ENCODE measurements around the gene FANCE.
A peak's percentile ranks its signal among the peaks of the same experiment; 100 is the strongest.
"Not testable (repeated sequence)": the region's sequence is repeated elsewhere in the genome, so short reads cannot be mapped to it uniquely, and the experiment has no call there.

The FANCE gene

DNA sequence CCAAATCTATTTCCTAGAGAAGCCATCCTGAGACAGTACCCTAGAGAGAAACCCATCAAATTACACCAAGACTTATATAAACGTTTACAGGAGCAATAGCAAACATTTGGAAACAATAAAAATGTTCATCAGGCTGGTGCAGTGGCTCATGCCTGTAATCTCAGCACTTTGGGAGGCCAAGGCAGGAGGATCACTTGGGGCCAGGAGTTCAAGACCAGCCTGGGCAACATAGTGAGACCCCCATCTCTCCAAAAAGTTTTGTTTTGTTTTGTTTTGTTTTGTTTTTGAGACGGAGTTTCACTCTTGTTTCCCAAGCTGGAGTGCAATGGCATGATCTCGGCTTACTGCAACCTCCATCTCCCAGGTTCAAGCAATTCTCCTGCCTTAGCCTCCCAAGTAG lies 19.4 kb upstream of the FANCE start:
- DNase-seq (ENCODE audit: low spot score): not testable (repeated sequence)

DNA sequence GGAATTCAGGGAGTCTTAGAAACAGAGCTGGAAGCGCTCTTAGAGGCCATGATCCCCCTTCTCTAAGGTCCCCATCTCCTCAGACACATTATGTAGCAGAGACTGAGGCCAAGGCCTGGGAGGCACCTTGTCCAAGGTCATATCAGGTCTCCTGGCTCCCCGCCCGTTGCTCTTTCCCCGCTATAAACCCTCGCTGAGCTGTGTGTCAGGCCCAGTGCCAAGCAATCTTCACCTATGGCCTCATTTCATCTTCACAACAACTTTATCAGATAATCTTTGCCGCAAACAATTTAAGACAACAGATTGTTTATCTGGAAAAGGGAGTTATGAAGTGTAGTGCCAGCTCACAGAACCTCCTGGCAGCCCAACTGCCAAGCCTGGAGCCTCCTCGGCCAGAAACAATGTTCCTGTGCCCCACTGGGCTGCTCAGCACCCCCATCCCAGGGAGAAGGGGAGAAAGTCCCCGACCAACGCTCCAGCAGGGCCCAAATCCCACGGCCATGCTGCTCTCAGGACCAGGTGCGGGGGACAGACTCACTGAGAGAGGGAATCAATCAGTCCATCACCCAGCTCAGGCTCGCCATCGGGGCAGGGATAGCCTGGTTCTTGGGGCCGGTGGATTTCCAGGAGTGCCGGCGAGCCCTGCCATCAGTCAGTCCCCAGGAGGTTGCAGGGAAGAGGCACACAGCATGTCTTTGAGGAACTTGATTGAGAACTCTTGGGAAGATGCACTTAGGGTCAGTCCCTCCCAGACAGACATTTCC lies 16.9 kb upstream of the FANCE start:
- DNase-seq (ENCODE audit: low spot score): no peak

DNA sequence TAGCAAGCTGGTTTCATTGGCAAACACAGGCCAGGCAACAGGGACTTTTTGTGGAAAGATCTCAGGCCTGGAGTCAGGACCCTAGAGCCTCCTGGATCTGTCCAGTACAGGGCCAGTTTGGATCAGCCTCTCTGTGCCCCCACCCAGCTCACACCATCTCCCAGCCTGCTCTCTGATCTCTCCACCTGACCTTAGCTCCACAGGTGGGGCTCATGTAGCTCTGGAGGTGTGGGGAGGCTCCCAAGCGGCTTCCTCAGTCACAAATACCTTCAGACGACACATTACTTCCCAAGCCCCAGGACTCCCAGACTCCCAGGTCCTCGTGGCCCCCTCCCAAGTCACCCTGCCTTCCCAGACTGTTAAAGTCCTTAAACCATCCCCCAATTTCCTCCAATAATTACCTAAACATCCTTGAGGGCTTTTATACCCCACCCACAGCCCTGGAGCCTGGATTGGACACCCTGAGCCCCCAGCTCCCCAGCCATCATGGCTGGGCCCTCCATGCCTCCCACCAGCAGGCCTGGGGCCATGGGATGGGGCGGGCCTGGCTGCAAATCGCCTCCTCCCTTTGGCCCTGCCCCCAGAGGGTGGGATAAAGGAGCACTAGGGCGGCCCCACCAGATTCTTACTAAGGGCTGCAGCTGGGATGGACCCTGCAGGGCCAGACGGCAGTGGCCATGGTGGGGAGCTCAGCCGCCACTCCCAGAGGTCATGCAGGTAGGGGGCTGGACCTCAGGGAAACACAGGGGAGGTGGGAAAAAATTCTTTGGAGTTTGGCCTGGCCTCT lies 15.9 kb upstream of the FANCE start:
- DNase-seq (ENCODE audit: low spot score): no peak

DNA sequence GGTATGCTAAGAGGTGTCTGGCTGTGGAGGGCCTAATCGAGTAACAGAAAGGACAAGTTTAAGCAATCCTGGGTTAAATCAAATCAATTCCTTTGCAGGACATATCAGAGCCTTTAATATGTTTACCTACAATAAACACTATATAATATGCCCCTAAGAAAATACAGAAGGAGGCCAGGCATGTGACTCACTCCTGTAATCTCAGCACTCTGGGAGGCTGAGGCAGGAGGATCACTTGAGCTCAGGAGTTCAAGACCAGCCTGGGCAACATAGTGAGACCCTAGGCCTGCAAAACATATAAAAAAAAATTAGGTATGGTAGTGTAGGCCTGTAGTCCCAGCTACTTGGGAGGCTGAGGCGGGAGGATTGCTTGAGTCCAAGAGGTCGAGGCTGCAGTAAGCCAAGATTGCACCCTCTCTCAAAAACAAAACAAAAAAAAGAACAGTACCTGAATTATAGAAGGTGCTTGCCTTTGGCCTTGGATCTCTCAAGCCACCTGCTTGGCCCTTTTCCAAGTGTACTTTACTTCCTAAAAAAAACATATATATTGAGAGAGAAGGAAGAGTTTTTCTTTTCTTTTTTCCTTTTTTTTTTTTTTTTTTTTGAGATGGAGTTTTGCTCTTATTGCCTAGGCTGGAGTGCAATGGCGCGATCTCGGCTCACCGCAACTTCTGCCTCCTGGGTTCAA lies 13.6 kb upstream of the FANCE start:
- not testable (repeated sequence) for DNase-seq (ENCODE audit: low spot score)

DNA sequence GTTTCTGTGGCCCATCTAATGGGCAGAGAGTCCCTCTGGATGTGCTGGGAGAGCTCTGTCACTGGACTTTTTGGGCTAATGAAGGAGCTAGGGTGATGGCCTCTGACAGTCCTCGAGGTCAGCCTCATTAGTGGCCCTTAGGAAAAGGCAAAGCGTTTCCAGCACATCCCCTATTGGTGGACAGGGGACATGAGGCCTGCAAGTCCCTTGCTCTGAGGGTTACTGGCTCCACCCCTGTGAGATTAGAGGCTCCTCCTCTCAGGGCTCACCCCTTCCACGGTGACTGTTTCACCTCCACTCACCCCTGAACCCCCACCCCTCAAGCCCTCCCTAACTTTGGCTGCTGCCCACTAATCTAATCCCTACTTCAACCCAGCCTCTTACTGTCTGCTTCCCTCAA lies 12.8 kb upstream of the FANCE start:
- DNase-seq (ENCODE audit: low spot score): no peak

DNA sequence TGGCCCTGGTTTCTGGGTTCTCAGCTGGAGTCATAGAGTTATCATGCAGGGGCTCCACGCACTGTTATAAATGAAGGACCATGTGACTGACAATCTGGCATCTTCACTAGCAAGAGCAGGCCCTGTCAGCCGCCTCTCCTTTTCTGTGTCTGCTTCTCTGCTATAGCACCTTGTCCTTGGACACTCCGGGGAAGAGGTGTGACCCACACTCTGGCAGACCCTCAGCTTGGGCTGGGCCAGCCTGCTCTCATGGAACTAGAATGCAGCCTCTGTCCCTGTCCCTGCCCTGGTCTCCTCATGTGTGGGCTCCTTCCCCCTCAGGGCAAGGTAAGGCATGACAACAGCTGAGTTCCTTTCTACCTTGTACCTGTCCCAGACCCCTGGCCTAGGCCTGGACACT lies 10.9 kb upstream of the FANCE start:
- DNase-seq (ENCODE audit: low spot score): no peak

DNA sequence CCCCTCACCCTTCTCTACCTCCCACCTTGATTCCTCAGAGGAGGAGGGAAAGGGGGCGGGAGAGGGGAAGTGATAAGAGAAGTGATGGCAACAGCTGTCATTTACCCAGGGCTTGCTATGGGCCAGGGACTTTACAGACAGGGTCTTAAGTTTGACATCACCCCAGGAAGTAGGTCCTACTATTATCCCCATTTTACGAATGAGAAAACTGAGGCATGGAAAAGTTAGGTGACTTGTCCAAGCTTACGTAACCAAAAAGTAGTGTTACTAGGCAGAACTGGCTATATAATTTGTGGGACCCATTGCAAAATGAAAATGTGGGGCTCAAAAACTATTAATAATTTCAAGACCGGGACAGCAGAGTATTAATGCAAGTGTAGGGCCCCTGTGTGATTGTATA lies 10.5 kb upstream of the FANCE start:
- no peak for DNase-seq (ENCODE audit: low spot score)

DNA sequence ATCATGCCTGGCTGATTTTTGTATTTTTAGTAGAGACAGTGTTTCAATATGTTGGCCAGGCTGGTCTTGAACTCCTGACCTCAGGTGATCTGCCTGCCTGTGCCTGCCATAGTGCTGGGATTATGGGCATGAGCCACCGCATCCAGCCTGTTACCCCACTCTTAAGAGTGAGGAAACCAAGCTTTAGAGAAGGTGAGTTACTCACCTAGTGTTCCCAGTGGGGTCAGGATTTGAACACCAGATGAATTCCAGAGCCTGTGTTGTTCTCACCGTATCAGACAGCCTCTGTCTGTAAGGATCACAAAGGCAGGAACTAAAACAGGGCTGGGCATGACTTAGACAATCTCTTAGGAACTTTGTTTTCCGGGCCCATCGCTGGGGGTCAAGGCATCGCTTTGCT lies 9.4 kb upstream of the FANCE start:
- DNase-seq (ENCODE audit: low spot score): no peak

DNA sequence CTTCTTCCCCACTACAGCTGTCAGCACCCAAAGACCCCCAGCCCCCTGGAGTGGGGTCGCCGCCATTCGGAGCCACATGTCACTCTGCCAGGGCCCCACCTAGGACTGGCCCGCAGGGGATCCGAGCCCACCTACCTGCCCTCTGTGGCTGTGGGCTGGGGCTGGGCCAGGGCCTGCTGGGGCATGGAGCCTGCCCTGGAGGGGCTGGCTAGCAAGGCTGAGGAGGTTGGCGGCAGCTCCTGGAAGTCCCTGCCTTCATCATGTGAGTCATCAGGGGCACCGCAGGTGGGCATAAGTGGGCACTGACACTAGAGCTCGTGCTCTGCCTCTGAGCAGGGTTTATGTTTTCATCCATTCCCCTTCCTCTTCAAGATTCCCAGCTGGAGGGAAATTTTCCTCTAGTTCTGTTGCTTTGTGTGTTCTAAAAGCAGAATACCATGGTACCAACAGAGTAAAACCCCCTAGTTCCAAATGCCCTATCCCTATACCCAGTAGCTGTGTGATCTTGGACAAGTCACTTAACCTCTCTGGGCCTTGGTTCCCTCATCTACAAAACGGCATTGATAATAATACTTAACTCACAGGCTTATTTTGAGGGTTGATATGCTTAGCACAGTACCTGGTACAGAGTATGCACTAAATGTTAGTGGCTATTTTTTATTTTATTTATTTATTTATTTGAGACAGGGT lies 8.7 kb upstream of the FANCE start:
- no peak for DNase-seq (ENCODE audit: low spot score)

DNA sequence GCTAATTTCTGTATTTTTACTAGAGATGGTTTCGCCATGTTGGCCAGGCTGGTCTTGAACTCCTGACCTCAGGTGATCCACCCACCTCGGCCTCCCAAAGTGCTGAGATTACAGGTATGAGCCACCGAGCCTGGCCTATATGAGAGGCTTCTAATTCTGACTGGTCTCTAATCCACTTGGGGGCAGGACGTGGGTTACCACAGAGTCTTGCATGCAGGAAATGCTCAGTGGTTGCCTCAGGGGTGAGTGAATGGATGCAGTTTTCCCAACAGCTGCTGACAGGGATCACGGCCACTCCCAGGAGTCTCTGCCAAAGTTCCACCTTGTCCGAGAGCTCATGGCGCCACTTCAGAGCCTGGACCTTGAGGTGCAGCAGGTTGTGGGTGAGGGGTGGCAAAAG lies 6.4 kb upstream of the FANCE start:
- no peak for DNase-seq (ENCODE audit: low spot score)

DNA sequence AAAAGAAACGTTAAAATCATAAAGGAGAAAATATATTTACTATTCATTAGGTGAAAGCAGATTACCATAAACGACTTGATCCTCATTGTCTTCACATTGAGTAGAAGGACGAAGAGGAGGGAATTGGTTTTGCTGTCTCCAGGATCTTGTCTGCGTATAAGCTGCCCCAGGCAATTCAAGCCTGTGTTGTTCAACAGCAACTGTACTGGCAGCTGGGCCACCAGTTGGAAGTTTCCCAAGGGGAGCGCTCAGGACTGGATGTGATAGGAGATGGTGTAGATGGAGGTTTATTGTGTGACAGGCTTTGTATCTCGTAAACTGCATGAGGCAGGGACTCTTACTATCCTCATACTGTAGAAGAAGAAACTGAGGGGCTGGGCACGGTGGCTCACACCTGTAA lies 3.9 kb upstream of the FANCE start:
- DNase-seq (ENCODE audit: low spot score): no peak

DNA sequence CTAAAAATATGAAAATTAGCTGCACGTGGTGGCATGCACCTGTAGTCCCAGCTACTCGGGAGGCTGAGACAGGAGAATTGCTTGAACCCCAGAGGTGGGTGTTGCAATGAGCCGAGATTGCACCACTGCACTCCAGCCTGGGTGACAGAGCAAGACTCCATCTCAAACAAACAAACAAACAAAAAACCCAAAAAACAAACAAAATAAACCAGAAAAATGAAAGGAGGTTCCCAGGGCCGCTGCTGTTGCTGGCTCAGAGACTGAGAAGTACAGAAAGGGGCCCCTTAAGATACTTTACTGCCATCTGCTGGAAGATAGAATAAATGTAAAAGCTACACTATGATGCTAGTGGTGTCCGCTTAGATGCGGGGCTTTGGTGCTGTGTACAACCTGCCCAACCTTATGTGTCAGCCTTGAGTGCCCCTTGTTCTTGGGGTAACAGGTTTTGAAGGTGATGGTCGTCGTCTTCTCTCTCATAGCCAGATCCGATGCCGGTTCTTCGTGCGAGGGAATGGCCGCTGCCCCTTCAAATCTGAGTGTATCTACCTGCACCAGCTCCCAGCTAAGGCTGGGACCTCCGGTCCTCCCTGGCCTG lies 2.8 kb upstream of the FANCE start:
- DNase-seq (ENCODE audit: low spot score): peak; percentile 80

DNA sequence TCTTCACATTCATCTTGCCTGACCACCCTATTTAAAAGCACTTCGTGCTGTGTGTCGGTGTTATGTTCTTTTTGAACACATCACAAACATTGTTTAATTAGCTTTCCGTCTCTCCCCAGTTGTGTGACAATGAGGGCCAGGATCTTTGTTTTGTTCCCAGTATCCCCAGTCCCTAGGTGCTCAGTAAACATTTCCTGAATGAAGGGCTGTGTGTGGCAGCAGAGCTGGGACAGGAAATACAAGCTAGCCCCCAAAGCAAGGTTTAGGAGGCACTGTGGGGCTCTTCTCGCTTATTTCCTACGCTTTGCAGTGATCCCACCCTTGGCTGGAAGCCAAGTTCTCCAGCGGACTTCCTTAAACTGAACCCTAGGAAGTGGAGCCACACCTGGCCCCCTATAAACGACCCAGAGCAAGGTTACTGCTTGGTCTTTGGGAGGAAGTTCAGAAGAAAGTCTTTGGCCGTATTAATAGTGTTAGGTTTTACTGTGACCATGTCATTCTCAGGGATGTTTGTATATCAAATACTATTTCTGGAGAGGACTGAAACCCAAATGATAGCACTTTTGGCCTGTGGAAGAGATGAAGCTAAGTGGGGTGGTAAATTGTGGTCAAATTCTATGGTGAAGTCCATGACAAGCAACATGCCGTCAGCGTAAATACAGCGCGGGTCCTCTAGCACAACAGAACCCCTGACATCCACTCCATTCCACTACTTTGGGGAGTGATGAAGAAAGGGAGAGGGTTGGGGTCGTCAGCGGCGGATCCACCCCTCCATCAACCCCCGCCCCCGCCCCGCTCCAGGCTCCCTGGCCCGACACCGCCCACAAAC lies 570 bp upstream of the FANCE start:
- no peak for DNase-seq (ENCODE audit: low spot score)

DNA sequence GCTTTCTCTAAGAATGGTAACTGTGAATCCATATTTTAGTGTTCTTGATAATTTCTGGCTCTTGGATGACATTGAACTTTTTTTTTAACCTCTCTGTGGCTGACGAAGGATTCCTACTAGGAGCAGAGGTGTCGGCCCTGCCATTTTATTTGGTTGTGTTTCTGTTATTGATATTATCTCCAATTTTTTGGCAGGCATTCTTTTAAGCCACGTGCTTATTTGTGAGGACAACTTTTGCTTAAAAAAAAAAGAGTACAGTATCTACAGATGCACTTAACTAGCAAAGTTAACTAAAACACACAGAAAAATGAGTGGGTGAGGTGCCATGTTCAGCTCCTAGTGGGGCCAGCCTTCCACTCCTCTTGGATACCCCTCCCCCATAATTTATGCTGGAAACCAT lies 1.1 kb downstream of the FANCE start:
- no peak for DNase-seq (ENCODE audit: low spot score)

DNA sequence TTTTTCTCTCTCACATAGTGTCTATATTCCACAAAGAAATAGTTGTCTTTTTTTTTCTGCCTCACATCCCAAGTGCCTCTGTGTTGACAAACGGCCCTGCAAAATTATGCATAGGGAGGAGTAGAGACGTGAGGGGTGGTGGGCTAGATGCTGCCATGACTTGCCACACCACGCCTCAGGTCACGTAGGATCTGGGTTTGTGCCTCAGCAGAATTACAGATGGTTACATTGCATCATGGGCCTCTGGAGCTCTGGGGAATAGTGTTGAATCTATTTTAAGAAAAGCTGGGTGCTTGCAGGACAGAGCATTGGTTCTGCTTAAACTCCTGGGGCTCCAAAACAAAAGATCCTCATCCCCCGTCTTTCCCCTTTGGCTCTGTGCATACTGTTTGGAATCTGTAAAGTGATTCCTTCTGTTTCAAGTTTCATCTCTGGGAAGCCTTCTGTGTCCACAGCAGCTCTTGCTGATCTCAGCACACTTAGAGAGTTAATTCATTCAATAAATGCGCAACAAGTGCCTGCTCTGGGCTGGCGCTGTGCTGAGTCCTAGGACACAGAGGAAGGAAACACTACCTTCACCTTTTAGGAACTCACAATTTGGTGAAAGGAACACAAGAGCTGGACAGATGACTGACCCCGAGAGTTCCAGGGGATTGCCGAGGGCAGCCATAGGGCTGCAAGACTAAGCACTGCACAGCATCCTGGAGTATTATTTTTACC lies 2.4 kb downstream of the FANCE start:
- no peak for DNase-seq (ENCODE audit: low spot score)

DNA sequence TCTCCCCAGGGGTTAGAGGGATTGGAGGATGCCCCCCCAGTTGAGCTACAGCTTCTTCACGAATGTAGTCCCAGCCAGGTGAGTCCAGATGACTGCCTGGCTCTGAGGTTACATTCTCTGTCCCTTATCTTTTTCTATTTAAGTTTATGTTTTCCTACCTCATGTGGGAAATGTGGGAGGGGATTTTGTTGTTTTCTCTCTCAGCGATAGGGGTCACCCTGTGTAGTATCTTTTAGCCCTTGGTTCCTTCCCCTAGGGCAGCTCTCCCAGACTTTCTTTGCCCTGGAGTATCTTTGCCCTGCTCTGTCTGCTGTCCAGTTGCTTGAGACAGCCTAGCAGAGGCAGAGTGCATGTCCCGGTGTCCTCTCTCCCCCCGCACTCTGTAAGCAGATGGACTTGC lies 5.8 kb downstream of the FANCE start:
- DNase-seq (ENCODE audit: low spot score): no peak

DNA sequence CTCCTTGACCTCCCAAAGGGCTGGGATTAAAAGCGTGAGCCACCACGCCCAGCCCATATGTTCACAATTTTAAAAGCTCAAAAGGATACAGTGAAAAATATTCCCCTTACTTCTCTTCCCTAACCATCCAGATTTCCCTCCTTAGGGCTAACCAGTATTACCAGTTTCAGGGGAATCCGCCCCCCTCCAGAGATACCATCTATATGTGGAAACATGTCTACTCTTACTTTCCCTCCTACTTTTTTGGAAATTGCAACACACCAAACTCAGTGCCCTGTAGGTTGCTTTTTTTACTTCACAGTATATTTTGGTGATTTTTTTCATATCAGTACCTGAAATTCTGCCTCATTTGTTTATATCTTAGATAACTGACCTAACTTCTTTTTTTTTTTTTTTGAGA lies 9.1 kb downstream of the FANCE start:
- no peak for DNase-seq (ENCODE audit: low spot score)

DNA sequence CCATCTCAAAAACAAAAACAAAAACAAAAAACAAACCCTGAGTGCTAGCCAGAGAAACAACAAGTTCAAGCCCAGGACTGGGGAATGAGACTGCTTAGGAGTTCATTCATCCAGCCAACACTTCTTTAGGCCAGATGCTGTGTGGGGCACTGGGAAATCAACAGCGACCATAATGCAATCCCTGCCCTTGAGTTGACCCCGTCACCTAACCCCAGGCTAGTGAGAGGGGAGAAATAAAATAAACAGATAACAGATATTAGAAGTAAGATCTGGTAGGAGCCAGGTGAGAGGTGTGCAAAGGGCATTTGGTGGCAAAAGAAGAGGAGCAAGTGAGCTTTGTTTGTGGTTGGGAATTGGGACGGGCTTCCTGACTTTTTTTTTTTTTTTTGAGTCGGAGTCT lies 11.2 kb downstream of the FANCE start:
- DNase-seq (ENCODE audit: low spot score): no peak

DNA sequence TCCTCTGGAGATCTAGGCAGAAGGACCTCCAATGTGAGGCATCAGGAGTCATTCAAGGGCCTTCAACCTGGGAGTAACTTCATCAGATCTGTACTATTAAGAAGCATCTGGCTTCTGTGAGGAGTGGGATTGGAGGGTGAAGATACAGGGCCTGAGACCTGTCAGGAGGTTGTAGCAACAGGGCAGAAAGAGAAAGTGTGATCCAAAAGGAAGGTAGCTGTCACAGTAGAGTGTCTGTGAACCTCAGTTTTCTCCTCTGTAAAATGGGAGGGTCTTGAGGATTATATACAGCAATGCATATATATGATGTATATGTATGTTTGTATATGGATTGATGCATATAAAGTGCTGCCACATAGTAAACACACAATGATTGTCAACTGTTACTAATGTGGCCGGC lies 13.5 kb downstream of the FANCE start:
- DNase-seq (ENCODE audit: low spot score): no peak

DNA sequence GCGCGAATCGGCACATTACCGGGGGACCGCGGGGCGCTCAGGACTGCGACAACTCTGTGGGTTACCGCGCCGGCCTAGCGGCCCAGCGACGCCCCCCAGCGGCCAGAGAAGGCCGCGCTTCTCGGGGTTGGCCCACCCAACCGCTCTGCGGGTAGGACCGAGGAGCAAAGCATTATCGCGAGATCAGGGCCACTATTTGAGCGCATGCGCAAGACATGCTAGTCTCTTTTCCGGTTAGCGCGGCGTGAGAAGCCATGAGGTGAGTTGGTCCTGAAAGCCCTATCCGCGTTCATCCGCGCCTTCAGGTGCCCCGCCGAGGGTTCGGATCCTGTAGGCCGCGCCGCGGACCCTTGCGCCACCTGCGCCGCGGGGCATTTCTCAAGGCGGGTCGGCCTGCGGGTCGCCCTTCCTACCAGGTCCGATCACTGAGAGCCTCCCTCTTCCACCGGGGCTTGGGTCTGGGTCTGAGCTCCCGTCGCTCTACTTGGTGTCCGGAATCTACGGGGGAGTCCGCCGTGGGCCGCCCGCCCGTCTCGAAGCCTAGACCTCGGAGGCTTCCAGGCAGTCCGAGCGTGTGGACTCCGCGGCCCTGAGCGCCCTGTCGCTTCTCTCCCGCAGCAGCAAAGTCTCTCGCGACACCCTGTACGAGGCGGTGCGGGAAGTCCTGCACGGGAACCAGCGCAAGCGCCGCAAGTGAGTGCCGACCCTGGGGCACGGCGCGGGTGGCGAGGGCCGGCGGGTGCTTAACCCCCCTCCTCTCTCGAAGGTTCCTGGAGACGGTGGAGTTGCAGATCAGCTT lies 16.2 kb downstream of the FANCE start, which contains the start of gene RPL10A:
Gene RPL10A (plus strand): TSS at position 221 of the 799 bp plus-strand sequence. CDS start 34 bp downstream, at position 255.
- DNase-seq (ENCODE audit: low spot score): peak; percentile 98
